Left renal cortex interstitium (tissue), 4 donors: Measurements from ENCODE around the gene SGCB. TPM values are rescaled to one million over a fixed set of nuclear protein-coding genes. Genes with fewer than 3 reads are reported as not detected.

ENCODE experiments used
- DNase-seq, 4 donors: peaks; one replicate each; pipeline ENCODE4 v3.0.0-alpha.2; 2013; ENCODE audit warnings: low read depth in 4 of 4, low spot score in 2 of 4, missing footprints in 1 of 4
- polyA plus RNA-seq, 4 donors: library from polyadenylated mRNA; unstranded; fragments of 120-200 nt; gene quantifications; one replicate each; pipeline ENCODE4 v1.2.1, GENCODE V29; 2013; ENCODE audit not compliant: insufficient read length in 4 of 4

Gene SGCB
- polyA plus RNA-seq, 4 donors: 39.1 to 53.1 (median 51.2) TPM

DNA sequence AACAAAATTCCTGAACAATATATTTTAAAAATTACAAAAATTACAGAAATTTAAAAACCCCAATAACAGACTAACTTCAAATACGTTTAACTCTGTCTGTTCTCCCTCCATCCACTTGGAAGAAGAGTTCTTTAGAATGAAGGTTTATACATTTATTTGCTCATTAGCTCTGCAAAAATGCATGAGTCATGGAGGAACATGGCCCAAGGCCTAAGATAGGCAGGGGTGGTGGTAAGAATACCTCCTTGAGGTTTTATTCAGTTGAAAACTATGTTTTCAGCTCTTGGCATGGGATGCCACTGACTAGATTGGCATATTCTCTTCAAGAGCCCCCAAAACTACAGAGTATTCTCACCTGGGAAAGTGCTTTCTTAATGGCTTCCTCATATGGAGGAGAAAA, 9.1 kb downstream of the SGCB start:
- no peak for DNase-seq

DNA sequence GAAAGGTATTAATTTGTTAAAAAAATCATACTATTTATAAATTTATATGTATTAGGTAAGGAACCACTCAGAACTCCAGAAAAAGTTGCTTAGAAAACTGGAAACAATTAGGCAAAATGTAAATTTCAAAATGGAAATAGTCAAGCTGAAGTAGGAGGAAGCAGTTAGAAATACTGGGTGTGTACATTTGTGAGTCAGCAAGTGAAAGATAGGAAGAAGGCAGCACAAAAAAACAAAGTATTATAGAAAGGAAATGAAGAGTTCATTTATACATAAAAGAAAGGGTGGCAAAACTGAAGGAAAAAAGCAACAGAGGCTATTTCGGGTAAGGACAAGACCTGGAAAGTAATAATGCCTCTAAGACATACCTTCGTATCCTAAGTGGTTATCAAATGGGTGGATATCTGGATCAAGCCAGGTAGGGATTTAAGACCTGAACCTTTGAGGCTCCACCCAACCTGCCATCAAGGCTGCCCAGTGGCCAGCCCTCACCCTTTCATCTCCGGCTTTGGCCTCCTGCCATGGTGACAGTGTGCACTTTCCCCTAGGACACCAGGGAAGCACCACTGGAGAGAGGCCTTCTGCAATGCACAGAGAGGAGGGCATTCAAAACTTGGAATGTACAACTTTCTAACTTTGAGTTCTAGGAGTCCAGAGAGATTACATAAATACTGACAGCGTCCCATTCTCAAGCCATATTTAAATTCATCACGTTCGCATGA, 18.0 kb downstream of the SGCB start, which contains the start of gene LRRC66:
LRRC66 (minus strand) TSS at position 428 of the 722 bp plus-strand sequence. CDS start 2,750 bp downstream, outside the sequence.
- DNase-seq: no peak

DNA sequence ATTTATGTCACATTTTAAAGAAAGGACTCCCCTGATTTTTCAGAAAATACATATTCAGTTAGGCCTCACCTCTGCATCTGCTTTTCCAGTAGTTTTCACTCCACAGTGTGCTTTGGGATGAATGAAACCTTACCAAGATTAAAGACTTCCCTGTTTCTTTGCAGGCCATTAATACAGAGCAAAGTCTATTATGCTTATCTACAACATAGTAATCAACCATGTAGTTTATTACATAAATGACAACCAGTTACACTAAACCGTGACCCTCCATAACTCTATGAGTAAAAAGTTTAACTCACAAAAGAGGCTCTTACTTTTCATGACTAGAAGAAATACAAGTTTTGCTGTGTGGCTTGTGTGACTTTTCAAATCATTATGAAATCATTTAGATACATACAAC, 20.3 kb downstream of the SGCB start:
- DNase-seq: no peak

DNA sequence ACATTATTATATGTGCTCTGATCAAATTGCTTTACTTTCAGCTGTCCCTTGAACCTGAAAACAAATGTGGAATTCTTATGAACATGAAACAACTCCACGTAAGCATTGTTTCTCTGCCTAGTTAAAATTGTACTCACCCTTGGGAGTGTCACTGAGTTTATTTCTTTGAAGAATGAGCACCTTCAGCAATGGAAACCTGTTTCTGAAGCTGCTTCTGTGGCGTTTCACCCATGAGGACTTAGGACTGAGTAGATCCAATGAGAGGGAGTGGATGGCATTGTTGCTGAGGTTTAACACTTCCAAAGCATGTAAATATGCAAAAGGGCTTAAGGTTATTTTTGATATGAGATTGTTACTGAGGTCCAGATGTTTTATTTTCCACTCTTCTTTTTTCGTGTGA, 21.1 kb downstream of the SGCB start:
- no peak for DNase-seq

DNA sequence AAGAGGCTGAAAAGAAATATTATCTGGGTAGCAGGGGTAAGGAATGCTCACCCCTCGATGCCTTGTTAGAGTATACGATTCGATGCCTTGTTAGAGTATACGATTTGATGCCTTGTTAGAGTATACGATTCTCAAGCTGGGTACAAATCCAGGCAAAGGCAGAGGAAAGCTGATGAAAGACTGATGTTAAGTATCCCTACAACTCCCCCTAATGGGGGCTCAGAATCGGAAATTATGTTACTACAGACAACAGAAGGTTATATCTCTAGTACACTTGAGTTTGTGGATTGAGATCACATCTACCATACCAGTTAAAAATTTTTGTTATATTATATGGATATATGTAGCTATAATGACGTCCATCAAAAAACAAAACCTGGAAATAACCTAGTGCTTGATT, 22.7 kb downstream of the SGCB start:
- DNase-seq: no peak

DNA sequence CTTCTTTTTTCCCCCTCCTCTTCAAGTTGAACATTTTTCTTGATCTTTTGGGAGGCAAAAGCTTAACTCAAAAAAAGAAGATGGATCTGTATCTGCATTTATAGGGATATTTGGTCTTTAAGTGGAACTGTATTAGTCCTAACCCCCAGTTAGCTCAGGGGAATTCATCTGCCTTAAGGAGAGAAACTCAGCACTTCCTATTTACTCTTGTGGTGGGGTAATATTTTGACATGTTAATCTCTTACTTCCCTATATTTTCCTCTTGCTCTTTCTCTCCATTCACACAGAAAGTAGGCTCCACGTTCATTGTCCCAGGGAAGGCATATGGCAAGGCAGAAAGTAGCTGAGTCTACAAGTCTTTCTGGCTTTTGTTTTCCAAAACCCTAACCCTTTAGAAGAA, 23.2 kb downstream of the SGCB start:
- DNase-seq: no peak

DNA sequence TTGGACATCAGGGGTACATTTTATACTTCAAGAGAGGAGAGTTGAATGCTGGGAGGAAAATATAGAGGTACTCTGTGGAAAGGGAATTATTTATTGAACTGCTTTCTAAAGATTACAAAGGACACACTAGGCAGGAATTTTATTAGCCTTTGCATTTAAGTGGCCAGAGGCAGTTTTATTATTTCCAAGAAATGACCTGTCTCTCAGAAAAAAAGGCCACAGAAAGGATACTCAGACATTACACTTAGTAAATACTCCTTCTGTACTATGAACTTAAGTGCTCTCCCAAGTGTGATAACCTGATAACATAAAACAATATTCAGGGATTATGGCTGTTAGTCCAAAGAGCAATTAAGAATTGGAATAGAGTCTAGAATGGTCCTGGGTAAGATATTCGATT, 25.4 kb downstream of the SGCB start:
- DNase-seq: no peak

DNA sequence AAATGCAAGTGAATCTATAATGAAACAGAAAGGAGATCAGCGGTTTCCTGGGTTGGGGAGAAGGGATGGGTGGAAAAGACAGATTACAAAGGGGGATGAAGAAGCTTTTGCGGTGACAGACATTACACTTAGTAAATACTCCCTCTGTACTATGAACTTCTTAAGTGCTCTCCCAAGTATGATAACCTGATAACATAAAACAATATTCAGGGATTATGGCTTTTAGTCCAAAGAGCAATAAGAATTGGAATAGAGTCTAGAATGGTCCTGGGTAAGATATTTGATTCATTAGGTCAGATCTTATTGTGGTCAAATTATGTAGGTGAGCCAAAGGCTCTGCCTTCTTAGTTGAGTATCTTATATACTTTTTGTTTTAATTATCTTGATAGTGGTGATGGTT, 27.1 kb downstream of the SGCB start:
- no peak for DNase-seq

DNA sequence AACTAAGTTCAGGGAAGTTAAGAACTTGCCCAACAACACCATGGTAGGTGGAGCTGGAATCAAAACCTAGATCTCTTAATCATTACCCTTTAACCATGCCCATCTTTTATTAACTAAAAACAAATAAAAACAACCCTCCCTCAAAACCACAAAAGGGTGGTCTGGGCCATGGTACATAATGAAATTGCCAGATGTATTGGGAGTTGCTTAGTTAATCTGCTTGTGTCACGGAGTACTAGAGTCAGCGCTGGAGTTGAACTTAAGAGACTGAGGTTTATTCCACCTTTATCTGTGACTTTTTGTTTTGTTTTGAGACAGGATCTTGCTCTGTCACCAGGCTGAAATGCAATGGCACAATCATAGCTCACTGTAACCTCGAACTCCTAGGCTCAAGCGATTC, 31.2 kb downstream of the SGCB start:
- DNase-seq: no peak

DNA sequence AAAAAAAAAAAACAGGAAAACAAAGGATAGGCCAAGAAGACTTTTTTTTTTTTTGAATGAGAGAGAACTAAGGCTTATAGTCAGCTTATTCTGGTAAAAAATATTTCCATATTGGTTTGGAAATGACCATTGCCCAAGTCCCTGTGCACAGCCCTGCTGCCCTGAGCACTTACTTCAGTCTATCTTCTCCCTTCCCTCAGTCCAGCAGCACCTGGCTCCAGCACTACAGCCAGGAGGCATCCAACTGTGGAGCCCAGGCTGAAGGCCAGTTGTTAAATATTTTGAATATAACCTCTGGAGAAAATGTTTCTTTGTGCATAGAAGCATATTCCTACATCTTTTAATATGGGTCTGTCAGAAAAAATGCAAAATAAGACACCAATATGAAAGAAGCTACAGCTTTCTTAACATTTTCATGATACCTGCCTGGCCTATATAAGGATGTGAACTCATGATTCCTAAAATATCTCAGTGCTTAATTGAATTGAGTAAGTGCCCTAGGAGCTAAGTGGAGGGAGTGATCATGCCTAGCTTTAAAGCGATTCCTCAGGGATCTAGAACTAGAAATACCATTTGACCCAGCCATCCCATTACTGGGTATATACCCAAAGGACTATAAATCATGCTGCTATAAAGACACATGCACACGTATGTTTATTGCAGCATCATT, 32.4 kb downstream of the SGCB start:
- no peak for DNase-seq

DNA sequence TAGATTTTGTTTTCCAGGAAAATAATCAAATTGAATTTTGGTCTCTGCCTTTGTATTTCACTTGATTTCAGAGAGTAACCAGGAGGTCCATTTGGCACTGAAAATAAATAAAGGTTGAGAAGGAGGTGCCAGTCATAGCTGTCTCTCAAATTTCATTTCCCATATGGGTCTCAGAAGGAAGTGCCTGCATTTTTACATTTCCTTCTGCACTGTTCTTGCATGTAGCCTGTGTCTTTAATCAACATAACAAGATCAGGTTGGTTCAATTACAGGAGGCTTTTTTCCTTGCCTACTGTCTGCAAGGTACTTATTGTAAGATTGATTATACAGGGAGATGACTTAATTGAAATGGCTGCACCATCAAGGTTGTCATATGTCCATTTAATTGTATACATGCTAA, 33.7 kb downstream of the SGCB start:
- no peak for DNase-seq

DNA sequence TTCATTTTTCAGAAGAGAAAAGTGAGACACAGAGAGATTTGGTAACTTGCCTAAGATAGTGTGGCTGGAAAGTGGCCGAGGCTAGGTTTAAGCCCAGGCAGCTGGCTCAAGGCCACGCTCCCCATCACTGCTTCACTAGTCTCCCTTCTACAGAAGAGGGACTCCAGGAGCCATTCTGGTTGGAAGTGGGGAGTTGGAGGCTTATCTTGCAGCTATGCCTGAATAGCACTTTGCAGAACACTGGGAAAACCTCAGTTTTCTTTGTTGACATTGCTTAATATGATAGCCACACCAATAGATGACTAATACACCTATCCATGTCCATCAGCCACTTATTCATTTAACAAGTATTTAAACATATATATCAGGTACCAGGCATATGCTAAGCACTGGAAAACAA, 36.5 kb downstream of the SGCB start:
- DNase-seq: no peak

DNA sequence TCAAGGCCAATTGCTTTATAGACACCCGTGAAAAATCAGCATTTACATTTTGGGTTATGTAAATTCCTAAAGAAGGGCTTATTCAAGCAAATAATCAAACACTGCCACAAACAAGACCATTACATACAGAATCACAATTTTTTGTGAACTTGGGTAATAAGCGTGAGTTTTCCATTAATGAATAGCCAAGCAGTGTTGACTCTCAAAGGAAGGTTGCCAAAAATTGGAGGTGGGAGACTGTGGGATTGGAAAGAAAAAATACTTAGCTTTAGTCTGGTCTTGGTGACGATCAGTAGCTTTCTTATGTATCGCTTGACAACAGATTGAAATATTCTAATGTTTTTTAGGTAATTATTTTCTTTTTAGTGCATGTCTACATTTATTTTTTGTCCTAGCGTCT, 38.8 kb downstream of the SGCB start:
- DNase-seq: no peak

DNA sequence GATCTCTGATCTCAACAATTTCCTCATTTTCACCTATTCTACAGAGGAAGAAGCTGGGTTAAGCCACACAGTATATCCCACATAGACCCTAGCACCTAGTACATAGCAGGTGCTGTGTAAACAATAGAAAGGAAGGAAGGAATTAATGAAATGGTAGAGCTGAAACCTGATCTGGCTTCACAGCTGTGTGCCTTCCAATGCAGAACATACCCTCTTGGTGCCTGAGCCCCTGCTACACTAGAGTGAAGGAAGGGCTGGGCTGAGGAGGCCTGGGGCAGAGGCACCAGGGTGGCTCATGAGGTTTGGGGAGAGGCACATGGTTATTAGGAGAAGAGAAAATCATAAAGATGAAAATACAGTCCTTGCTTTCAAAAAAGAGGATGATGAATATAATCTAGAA, 39.3 kb downstream of the SGCB start:
- no peak for DNase-seq

DNA sequence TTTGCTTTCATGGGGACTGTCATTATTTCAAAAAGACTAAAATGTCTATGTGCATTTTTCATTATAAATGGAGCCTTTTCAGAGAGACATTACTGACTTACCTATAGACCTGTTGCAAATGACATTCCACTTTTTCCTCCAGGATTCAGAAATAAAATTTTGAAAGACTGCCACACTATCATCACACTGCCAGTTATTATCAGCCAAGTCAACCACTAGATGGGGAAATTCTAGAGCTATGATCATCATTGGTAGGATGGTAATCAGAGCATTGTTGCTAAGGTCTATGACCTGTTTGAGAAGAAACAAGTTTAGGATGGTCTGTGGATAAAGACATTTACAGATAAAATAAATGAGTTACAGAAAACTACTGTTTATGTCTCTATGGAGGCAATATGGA, 40.5 kb downstream of the SGCB start:
- no peak for DNase-seq

DNA sequence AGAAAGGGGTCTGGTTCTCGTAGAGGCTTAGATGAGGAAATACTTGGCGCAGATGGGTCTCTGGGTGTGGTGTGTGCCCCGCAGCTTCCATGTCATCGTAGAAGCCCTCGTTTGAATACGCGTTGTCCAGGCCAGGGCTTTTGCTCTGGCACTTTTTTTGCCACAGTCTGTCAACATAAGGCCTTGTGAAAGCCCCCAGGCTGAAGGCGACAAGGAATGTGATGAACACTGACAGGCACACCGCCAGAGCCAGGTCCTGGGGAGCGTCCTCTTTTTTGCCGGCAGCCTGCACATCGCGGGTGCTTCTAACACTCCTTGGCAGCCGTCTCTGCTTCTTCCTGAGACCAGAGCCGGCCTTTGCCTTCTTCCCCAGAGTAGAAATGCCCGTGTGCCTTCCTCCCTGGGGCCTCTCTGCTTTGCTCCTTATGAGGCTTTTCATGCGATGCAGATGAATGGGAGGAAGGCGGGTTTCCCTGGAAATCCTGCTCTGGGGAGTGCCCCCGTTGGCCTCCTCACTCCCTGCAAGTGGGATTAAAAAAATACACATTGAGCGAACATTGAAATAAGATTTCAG, 42.4 kb downstream of the SGCB start:
- DNase-seq: no peak

Other genes starting within 250 kb of the SGCB start
- gene DCUN1D4, start 195.1 kb downstream of the SGCB start, polyA plus RNA-seq: 10 to 100 TPM; 49.1 to 70.1 (median 55.6) TPM
- 1 to 10 TPM in 2 of 4 donors, under 1 TPM in 2; 0.52 to 1.2 (median 0.86) TPM for gene LRRC66, start 17.9 kb downstream of the SGCB start, polyA plus RNA-seq
- gene SPATA18, start 13.0 kb upstream of the SGCB start, polyA plus RNA-seq: 1 to 10 TPM; 1.1 to 1.7 (median 1.4) TPM